GM18520 (cell line): ENCODE data around the gene CALHM6.

ENCODE experiments used
- ATAC-seq: cut with Tn5 transposase; IDR thresholded peaks from one replicate; pipeline ENCODE4 v1.9.1; 2021; ENCODE audit not compliant: unreplicated experiment

The CALHM6 gene

GRCh38 chr6:116444575-116444974, 16.6 kb upstream of the CALHM6 start:
- ATAC-seq, result no peak

- ATAC-seq, result no peak
Measured at GRCh38 chr6:116445102-116445501, 16.1 kb upstream of the CALHM6 start.

- no peak for ATAC-seq
Measured at GRCh38 chr6:116446399-116446798, 14.8 kb upstream of the CALHM6 start.

- ATAC-seq, result no peak
Measured at GRCh38 chr6:116447052-116447451, 14.1 kb upstream of the CALHM6 start.

- no peak for ATAC-seq
Measured at GRCh38 chr6:116447496-116448011, 13.6 kb upstream of the CALHM6 start.

GRCh38 chr6:116449565-116449964, 11.6 kb upstream of the CALHM6 start:
- no peak for ATAC-seq

GRCh38 chr6:116450185-116450710, 10.9 kb upstream of the CALHM6 start:
- no peak for ATAC-seq

GRCh38 chr6:116450769-116451740, 10.1 kb upstream of the CALHM6 start:
- ATAC-seq, result peak; percentile 78

- no peak for ATAC-seq
Measured at GRCh38 chr6:116451916-116452315, 9.3 kb upstream of the CALHM6 start.

GRCh38 chr6:116452531-116452930, 8.6 kb upstream of the CALHM6 start:
- no peak for ATAC-seq

GRCh38 chr6:116456106-116456505, 5.1 kb upstream of the CALHM6 start:
- ATAC-seq, result no peak

- no peak for ATAC-seq
Measured at GRCh38 chr6:116456927-116457326, 4.2 kb upstream of the CALHM6 start.

GRCh38 chr6:116458264-116458663, 2.9 kb upstream of the CALHM6 start:
- ATAC-seq, result no peak

- no peak for ATAC-seq
Measured at GRCh38 chr6:116459927-116460326, 1.2 kb upstream of the CALHM6 start.

- ATAC-seq, result peak; percentile 75
Measured at GRCh38 chr6:116461932-116462885, 1.0 kb downstream of the CALHM6 start.

GRCh38 chr6:116463301-116463700, 2.1 kb downstream of the CALHM6 start:
- no peak for ATAC-seq

GRCh38 chr6:116465246-116465645, 4.1 kb downstream of the CALHM6 start:
- ATAC-seq, result no peak

- ATAC-seq, result no peak
Measured at GRCh38 chr6:116467096-116467495, 5.9 kb downstream of the CALHM6 start.

GRCh38 chr6:116467514-116467913, 6.3 kb downstream of the CALHM6 start:
- no peak for ATAC-seq

GRCh38 chr6:116468293-116468692, 7.1 kb downstream of the CALHM6 start:
- no peak for ATAC-seq

GRCh38 chr6:116471531-116471930, 10.4 kb downstream of the CALHM6 start:
- ATAC-seq, result no peak
